HepG2 (cell line): ENCODE results near the gene OPN1SW. TPM values are rescaled to one million over a fixed set of nuclear protein-coding genes. Genes with fewer than 3 reads are reported as not detected.

ENCODE experiments used
- ATAC-seq: fragments of 200-7000 bp; cut with Tn5 transposase; 3 replicates; pipeline ENCODE4 v1.9.1; 2020; ENCODE audit warnings: mild to moderate bottlenecking, moderate library complexity
- BruUV-seq: library from RNA; stranded (reverse); fragments of 400-500 nt; replicated peaks from 2 replicates; lab custom pipeline; 2021; lab: Mats Ljungman, UMichigan
- CTCF ChIA-PET: fragments of 300-600 bp; formaldehyde crosslinking; extraction: SDS; loops from one replicate; lab custom pipeline; 2021; ENCODE audit warnings: low total read pairs, inconsistent platforms, low intra/inter-chr PET ratio; lab: Yijun Ruan, JAX
- POLR2A ChIA-PET: fragments of 350-600 bp; sonication (Branson Sonifier 250); formaldehyde crosslinking; loops from one replicate; lab custom pipeline; 2020; ENCODE audit warnings: antibody characterized with exemption, inconsistent platforms; lab: Yijun Ruan, JAX
- DNase-seq: peaks from one replicate; pipeline ENCODE4 v3.0.0-alpha.2; 2015; ENCODE audit warnings: low spot score
- FAIRE-seq: peaks from 3 replicates; lab custom pipeline; 2011; peaks lifted over from hg19 to GRCh38; lab: Jason Lieb, UNC
- H2AFZ ChIP-seq: one replicate; pipeline ENCODE4 v1.6.1; 2011; ENCODE audit warnings: low read length, inconsistent platforms
- H3K27ac ChIP-seq: fragments of 300-600 bp; 3 replicates; pipeline ENCODE4 v1.8.0; 2011; ENCODE audit warnings: mixed run types, mild to moderate bottlenecking, mixed read lengths, low read length, inconsistent platforms; ENCODE audit not compliant: insufficient read depth; ENCODE audit errors: extremely low read length
- H3K27me3 ChIP-seq, 2 experiments: fragments of 200-600 bp in 1 of 2; 2 replicates in 1 of 2; 3 replicates in 1 of 2; pipeline versions ENCODE4 v1.6.0 to v1.8.0; 2011; ENCODE audit warnings: low read length in 2 of 2, mild to moderate bottlenecking in 2 of 2, moderate library complexity in 2 of 2, inconsistent platforms in 1 of 2; ENCODE audit not compliant: insufficient read depth in 2 of 2, control insufficient read depth in 1 of 2
- H3K36me3 ChIP-seq, 2 experiments: fragments of 200-600 bp in 1 of 2; replicated peaks in 1 of 2; 2 replicates in 1 of 2; 3 replicates in 1 of 2; pipeline versions ENCODE4 v1.5.1 to v1.8.0; 2011; ENCODE audit warnings: low read length in 2 of 2, inconsistent platforms in 1 of 2; ENCODE audit not compliant: insufficient read depth in 2 of 2, control insufficient read depth in 1 of 2
- H3K4me1 ChIP-seq: 2 replicates; pipeline ENCODE4 v1.5.1; 2012; ENCODE audit warnings: low read length, inconsistent platforms; ENCODE audit not compliant: insufficient read depth
- H3K4me2 ChIP-seq: 2 replicates; pipeline ENCODE4 v1.6.0; 2011; ENCODE audit warnings: low read depth, low read length, inconsistent platforms
- H3K4me3 ChIP-seq, 3 experiments: fragments of 200-600 bp in 1 of 3; sonication (generic), shearing (Covaris generic) in 1 of 3; replicated peaks in 1 of 3; 2 replicates each; pipeline ENCODE4 v1.5.1; 2011 to 2016; ENCODE audit warnings: low read length in 3 of 3, inconsistent platforms in 2 of 3, low read depth in 2 of 3, mild to moderate bottlenecking in 2 of 3, control low read depth in 1 of 3, mixed read lengths in 1 of 3; ENCODE audit not compliant: insufficient read depth in 1 of 3
- H3K79me2 ChIP-seq: one replicate; pipeline ENCODE4 v1.6.1; 2011; ENCODE audit warnings: low read length, inconsistent platforms; ENCODE audit not compliant: insufficient read depth
- H3K9ac ChIP-seq: 2 replicates; pipeline ENCODE4 v1.6.0; 2011; ENCODE audit warnings: mild to moderate bottlenecking, low read depth, low read length, inconsistent platforms; ENCODE audit not compliant: insufficient read depth
- H3K9me3 ChIP-seq: 2 replicates; pipeline ENCODE4 v1.5.1; 2012; ENCODE audit warnings: mild to moderate bottlenecking, low read length
- H4K20me1 ChIP-seq: 2 replicates; pipeline ENCODE4 v1.6.0; 2011; ENCODE audit warnings: inconsistent platforms, mild to moderate bottlenecking, low read length, moderate library complexity; ENCODE audit not compliant: insufficient read depth
- AGO2 ChIP-seq: fragments of 200-400 bp; formaldehyde crosslinking; optimal IDR thresholded peaks from 2 replicates; pipeline ENCODE3; 2017; ENCODE audit warnings: mild to moderate bottlenecking, low read depth, low read length, moderate library complexity
- FLYWCH1 ChIP-seq: sonication (generic); formaldehyde crosslinking; IDR thresholded peaks from 2 replicates; pipeline ENCODE4 v1.8.1; 2023; ENCODE audit warnings: mild to moderate bottlenecking, missing genetic modification reagents
- PLRG1 ChIP-seq: fragments of 450-650 bp; conservative IDR thresholded peaks from 2 replicates; pipeline ENCODE4 v1.6.1; 2016
- POGZ ChIP-seq: sonication (generic); formaldehyde crosslinking; IDR thresholded peaks from 2 replicates; pipeline ENCODE4 v1.4.0; 2020; ENCODE audit warnings: mild to moderate bottlenecking, missing genetic modification reagents
- TARDBP ChIP-seq: sonication (generic); formaldehyde crosslinking; IDR thresholded peaks from 2 replicates; pipeline ENCODE4 v1.8.0; 2022; ENCODE audit warnings: mild to moderate bottlenecking, missing genetic modification reagents
- TBX3 ChIP-seq: fragments of 450-650 bp; IDR thresholded peaks from 2 replicates; pipeline ENCODE4 v1.6.1; 2017; ENCODE audit warnings: antibody characterized with exemption, mild to moderate bottlenecking, inconsistent platforms, borderline replicate concordance
- TP53 ChIP-seq: sonication (generic); formaldehyde crosslinking; conservative IDR thresholded peaks from 2 replicates; pipeline ENCODE4 v1.4.0; 2020; ENCODE audit warnings: missing genetic modification reagents
- ZFP1 ChIP-seq: IDR thresholded peaks from 2 replicates; pipeline ENCODE4 v1.6.1; 2016
- ZNF329 ChIP-seq: sonication (generic); formaldehyde crosslinking; IDR thresholded peaks from 2 replicates; pipeline ENCODE4 v1.9.0; 2021; ENCODE audit warnings: low read depth, mild to moderate bottlenecking, missing genetic modification reagents
- WGBS: methylation state at CpG from one replicate; pipeline ENCODE4 v1.1.6; 2017; ENCODE audit warnings: low lambda C conversion rate; 5-methylcytosine and 5-hydroxymethylcytosine counted together
- in situ Hi-C: cut with HindIII; loops from 2 replicates; pipeline ENCODE4 v1.10.0; 2017; ENCODE audit warnings: low pct_unique_long_range_greater_than_20kb; ENCODE audit not compliant: extremely low pct_ligation_motif_present
- intact Hi-C: fragments of 100-400 bp; cut with micrococcal nuclease; formaldehyde crosslinking; loops from one replicate; pipeline ENCODE4 v1.10.0; 2022; ENCODE audit not compliant: unreplicated experiment
- polyA plus RNA-seq, 8 experiments: library from polyadenylated mRNA; depleted of rRNA in 3 of 8; stranded (reverse) in 7 of 8; unstranded in 1 of 8; fragments of >200 nt; fragmentation: Illumina TruSeq in 4 of 8; extraction: Trizol in 4 of 8; gene quantifications; 2 replicates each; pipeline versions ENCODE4 v1.2.1 to v1.2.3, GENCODE V29; 2011 to 2016; ENCODE audit warnings: low read depth in 4 of 8, missing spikeins in 1 of 8, mixed read lengths in 1 of 8; ENCODE audit not compliant: insufficient read depth in 1 of 8
- total RNA-seq, 5 experiments: library from RNA; depleted of rRNA; stranded (reverse); fragments of >200 nt; fragmentation: Illumina TruSeq; extraction: Trizol; gene quantifications; 2 replicates each; pipeline ENCODE4 v1.2.3, GENCODE V29; 2016; ENCODE audit warnings: low read depth in 1 of 5
- TF ChIP-seq, protein P1 (sequence below): sonication (generic); formaldehyde crosslinking; IDR thresholded peaks from 2 replicates; pipeline ENCODE4 v1.5.0; 2020; ENCODE audit warnings: mild to moderate bottlenecking, missing genetic modification reagents
- TF ChIP-seq, protein P2 (sequence below): fragments of 450-650 bp; IDR thresholded peaks from 2 replicates; pipeline ENCODE4 v1.6.1; 2016
- TF ChIP-seq, protein P3 (sequence below): sonication (generic); formaldehyde crosslinking; IDR thresholded peaks from 2 replicates; pipeline ENCODE4 v1.8.1; 2023; ENCODE audit warnings: missing genetic modification reagents, inconsistent platforms, borderline replicate concordance

OPN1SW gene
- total and polyA plus RNA-seq, 2 of the 13 experiments (the other 11 are each of a cell fraction or from before 2014, with no cell fraction given) = not detected

DNA sequence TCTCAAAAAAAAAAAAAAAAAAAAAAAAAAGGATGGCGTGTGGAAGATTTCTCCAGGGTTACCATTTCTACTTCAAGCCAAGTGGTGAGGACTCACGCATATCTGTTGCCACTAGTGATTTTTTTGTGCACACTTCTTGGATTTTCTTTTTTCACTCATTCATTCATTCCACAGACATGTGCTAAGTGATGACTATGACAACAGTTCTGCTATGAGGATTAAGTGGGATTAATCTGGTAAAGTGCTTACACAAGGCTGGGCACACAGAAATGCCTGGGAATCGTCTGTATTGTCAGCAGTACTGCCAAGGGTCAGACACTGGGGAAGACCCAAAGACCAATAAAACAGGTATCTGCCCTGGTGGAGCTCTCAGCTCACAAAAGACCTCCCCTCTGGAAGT is 6.3 kb upstream of the OPN1SW start:
- ATAC-seq (no peak), DNase-seq (no peak), FAIRE-seq (no peak)
- no peak overlapping the region for H3K4me2 ChIP-seq
- BruUV-seq = no TSS peak
- H4K20me1 ChIP-seq = no peaks in the 10 kb centered on the region
- intact Hi-C loops (loop anchor here (10.0 kb wide), 1 partner anchor 83 kb away; the partner anchor contains the start of gene ATP6V1F), in situ Hi-C loops (no loop called here)
- H3K9me3 ChIP-seq = no peaks in the 10 kb centered on the region
- H3K4me1 ChIP-seq = peaks cover 26% of the 10 kb centered on the region
- H3K79me2 ChIP-seq = no peaks in the 10 kb centered on the region
- no peak overlapping the region for H3K27ac ChIP-seq
- POLR2A ChIA-PET = no interaction called here
- H3K9ac ChIP-seq = no peak overlapping the region
- no peaks in the 10 kb centered on the region for H3K36me3 ChIP-seq
- CTCF ChIA-PET = no interaction called here
- no peak for TF ChIP-seq POGZ
- no peak for TF ChIP-seq TP53 (CRISPR knock-in tag)
- TF ChIP-seq FLYWCH1 (CRISPR knock-in tag) = no peak
- TF ChIP-seq PLRG1 = no peak
- TF ChIP-seq, protein P1, sequence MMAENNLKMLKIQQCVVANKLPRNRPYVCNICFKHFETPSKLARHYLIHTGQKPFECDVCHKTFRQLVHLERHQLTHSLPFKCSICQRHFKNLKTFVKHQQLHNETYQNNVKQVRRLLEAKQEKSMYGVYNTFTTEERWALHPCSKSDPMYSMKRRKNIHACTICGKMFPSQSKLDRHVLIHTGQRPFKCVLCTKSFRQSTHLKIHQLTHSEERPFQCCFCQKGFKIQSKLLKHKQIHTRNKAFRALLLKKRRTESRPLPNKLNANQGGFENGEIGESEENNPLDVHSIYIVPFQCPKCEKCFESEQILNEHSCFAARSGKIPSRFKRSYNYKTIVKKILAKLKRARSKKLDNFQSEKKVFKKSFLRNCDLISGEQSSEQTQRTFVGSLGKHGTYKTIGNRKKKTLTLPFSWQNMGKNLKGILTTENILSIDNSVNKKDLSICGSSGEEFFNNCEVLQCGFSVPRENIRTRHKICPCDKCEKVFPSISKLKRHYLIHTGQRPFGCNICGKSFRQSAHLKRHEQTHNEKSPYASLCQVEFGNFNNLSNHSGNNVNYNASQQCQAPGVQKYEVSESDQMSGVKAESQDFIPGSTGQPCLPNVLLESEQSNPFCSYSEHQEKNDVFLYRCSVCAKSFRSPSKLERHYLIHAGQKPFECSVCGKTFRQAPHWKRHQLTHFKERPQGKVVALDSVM (CRISPR knock-in tag) = no peak
- TF ChIP-seq ZFP1 = no peak
- no peak for TF ChIP-seq AGO2
- TF ChIP-seq, all 625 proteins: peak for 0
- no peak overlapping the region for H3K4me3 ChIP-seq
- no peaks in the 10 kb centered on the region for H3K27me3 ChIP-seq
- no peak overlapping the region for H2AFZ ChIP-seq
- WGBS = 67% methylated on average over 3 of the region's 3 CpGs

DNA sequence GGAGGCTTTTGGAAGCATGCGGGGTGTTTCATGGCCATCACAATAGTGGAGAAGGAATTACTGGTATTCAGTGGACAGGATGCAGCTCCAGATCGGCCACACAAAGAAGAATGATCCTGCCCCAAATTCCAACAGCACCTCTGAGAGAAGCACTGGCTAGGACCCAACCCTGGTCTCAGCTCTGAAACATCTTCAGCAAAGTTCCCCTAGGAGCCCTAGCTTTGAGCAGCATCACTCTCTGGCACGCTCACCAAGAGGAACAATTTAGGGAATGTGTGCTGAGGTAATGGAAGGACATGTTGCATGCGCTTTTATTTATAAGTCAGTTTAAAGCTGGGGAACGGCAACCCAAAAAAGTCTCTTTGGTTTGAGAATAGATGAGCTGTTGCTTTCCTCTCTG is 5.5 kb upstream of the OPN1SW start:
- no peak overlapping the region for H3K9ac ChIP-seq
- intact Hi-C loops = loop anchor here (10.0 kb wide), 1 partner anchor 84 kb away; the partner anchor contains the start of gene ATP6V1F
- H3K4me1 ChIP-seq = peaks cover 34% of the 10 kb centered on the region
- H3K9me3 ChIP-seq = no peaks in the 10 kb centered on the region
- no peaks in the 10 kb centered on the region for H3K36me3 ChIP-seq
- CTCF ChIA-PET = no interaction called here
- H3K79me2 ChIP-seq = no peaks in the 10 kb centered on the region
- no peaks in the 10 kb centered on the region for H3K27me3 ChIP-seq
- no peak for FAIRE-seq
- WGBS = 93% methylated on average over 5 of the region's 5 CpGs
- H3K27ac ChIP-seq = no peak overlapping the region
- no peak overlapping the region for H2AFZ ChIP-seq
- H4K20me1 ChIP-seq = no peaks in the 10 kb centered on the region
- in situ Hi-C loops = no loop called here
- POLR2A ChIA-PET = no interaction called here
- no peak for ATAC-seq
- H3K4me3 ChIP-seq = no peak overlapping the region
- DNase-seq = no peak
- no peak overlapping the region for H3K4me2 ChIP-seq
- BruUV-seq = no TSS peak
- TF ChIP-seq ZNF329 (CRISPR knock-in tag) = no peak
- TF ChIP-seq TBX3 = no peak
- TF ChIP-seq, protein P2, sequence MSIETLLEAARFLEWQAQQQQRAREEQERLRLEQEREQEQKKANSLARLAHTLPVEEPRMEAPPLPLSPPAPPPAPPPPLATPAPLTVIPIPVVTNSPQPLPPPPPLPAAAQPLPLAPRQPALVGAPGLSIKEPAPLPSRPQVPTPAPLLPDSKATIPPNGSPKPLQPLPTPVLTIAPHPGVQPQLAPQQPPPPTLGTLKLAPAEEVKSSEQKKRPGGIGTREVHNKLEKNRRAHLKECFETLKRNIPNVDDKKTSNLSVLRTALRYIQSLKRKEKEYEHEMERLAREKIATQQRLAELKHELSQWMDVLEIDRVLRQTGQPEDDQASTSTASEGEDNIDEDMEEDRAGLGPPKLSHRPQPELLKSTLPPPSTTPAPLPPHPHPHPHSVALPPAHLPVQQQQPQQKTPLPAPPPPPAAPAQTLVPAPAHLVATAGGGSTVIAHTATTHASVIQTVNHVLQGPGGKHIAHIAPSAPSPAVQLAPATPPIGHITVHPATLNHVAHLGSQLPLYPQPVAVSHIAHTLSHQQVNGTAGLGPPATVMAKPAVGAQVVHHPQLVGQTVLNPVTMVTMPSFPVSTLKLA = no peak
- no peak for TF ChIP-seq TARDBP (CRISPR knock-in tag)
- TF ChIP-seq, protein P3, sequence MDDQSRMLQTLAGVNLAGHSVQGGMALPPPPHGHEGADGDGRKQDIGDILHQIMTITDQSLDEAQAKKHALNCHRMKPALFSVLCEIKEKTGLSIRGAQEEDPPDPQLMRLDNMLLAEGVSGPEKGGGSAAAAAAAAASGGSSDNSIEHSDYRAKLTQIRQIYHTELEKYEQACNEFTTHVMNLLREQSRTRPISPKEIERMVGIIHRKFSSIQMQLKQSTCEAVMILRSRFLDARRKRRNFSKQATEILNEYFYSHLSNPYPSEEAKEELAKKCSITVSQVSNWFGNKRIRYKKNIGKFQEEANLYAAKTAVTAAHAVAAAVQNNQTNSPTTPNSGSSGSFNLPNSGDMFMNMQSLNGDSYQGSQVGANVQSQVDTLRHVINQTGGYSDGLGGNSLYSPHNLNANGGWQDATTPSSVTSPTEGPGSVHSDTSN (CRISPR knock-in tag) = no peak
